DND-41 (cell line): ENCODE measurements around the gene MSI2.
A peak's percentile ranks its signal among the peaks of the same experiment; 100 is the strongest.

Experiments
- ATAC-seq: fragments of 200-7000 bp; cut with Tn5 transposase; 3 replicates; pipeline ENCODE4 v1.9.1; 2021; ENCODE audit warnings: low read depth; ENCODE audit not compliant: insufficient read depth
- DNase-seq: peaks from one replicate; pipeline ENCODE4 v3.0.0-alpha.2; 2020
- H2AFZ ChIP-seq: 2 replicates; pipeline ENCODE4 v1.6.0; 2012; ENCODE audit warnings: low read depth, low read length
- H3K27ac ChIP-seq: 2 replicates; pipeline ENCODE4 v1.5.1; 2012; ENCODE audit warnings: low read length, inconsistent platforms
- H3K27me3 ChIP-seq: fragments of 200-600 bp; sonication (generic); 2 replicates; pipeline ENCODE4 v1.6.0; 2012; ENCODE audit warnings: low read length, mild to moderate bottlenecking, inconsistent platforms; ENCODE audit not compliant: insufficient read depth, poor library complexity
- H3K36me3 ChIP-seq: 2 replicates; pipeline ENCODE4 v1.5.1; 2012; ENCODE audit warnings: low read length, inconsistent platforms; ENCODE audit not compliant: insufficient read depth
- H3K4me1 ChIP-seq: 2 replicates; pipeline ENCODE4 v1.5.1; 2012; ENCODE audit warnings: mild to moderate bottlenecking, low read length; ENCODE audit not compliant: insufficient read depth
- H3K4me2 ChIP-seq: 2 replicates; pipeline ENCODE4 v1.6.0; 2012; ENCODE audit warnings: mild to moderate bottlenecking, moderate library complexity, low read length, inconsistent platforms; ENCODE audit not compliant: insufficient read depth
- H3K4me3 ChIP-seq, 2 experiments: fragments of 200-600 bp in 1 of 2; shearing (Covaris generic) in 1 of 2; 2 replicates each; pipeline ENCODE4 v1.5.1; 2012 to 2016; ENCODE audit warnings: inconsistent platforms in 2 of 2, low read length in 2 of 2, mild to moderate bottlenecking in 2 of 2, low read depth in 1 of 2, moderate library complexity in 1 of 2
- H3K79me2 ChIP-seq: 2 replicates; pipeline ENCODE4 v1.6.0; 2012; ENCODE audit warnings: low read length, inconsistent platforms; ENCODE audit not compliant: insufficient read depth
- H3K9ac ChIP-seq: 2 replicates; pipeline ENCODE4 v1.6.0; 2012; ENCODE audit warnings: low read depth, mild to moderate bottlenecking, inconsistent platforms, low read length, moderate library complexity
- H3K9me3 ChIP-seq: 2 replicates; pipeline ENCODE4 v1.5.1; 2012; ENCODE audit warnings: low read length, moderate library complexity, mild to moderate bottlenecking, inconsistent platforms; ENCODE audit not compliant: insufficient read depth, severe bottlenecking
- H4K20me1 ChIP-seq: 2 replicates; pipeline ENCODE4 v1.6.0; 2012; ENCODE audit warnings: low read length; ENCODE audit not compliant: insufficient read depth
- CTCF ChIP-seq: IDR thresholded peaks from 2 replicates; pipeline ENCODE4 v1.5.1; 2012; ENCODE audit warnings: borderline replicate concordance, low read length, moderate library complexity, mild to moderate bottlenecking; ENCODE audit not compliant: poor library complexity, severe bottlenecking; ENCODE audit errors: extremely low read depth
- EZH2 ChIP-seq: IDR thresholded peaks from 3 replicates; pipeline ENCODE4 v1.6.1; 2012; ENCODE audit warnings: borderline replicate concordance, low read depth, mild to moderate bottlenecking, moderate library complexity, low read length, inconsistent platforms; ENCODE audit not compliant: severe bottlenecking

Gene MSI2

GRCh38 chr17:57365420-57365819 is 109.1 kb downstream of the MSI2 start:
- H3K9me3 ChIP-seq = no peaks in the 10 kb centered on the region
- TF ChIP-seq CTCF (no peak), EZH2 (no peak)
- H3K4me1 ChIP-seq = peaks cover 42% of the 10 kb centered on the region
- H4K20me1 ChIP-seq = peaks cover 75% of the 10 kb centered on the region
- DNase-seq (no peak), ATAC-seq (peak; percentile 41; the same call in 2 of the 3 replicates)
- H3K27me3 ChIP-seq = no peaks in the 10 kb centered on the region
- no peak overlapping the region for H3K9ac ChIP-seq
- H2AFZ ChIP-seq = no peak overlapping the region
- peak overlapping the region; percentile 37 for H3K27ac ChIP-seq
- H3K36me3 ChIP-seq = peaks cover 86% of the 10 kb centered on the region
- peaks cover 100% of the 10 kb centered on the region for H3K79me2 ChIP-seq
- H3K4me3 ChIP-seq = no peak overlapping the region
- H3K4me2 ChIP-seq = no peak overlapping the region

DNA sequence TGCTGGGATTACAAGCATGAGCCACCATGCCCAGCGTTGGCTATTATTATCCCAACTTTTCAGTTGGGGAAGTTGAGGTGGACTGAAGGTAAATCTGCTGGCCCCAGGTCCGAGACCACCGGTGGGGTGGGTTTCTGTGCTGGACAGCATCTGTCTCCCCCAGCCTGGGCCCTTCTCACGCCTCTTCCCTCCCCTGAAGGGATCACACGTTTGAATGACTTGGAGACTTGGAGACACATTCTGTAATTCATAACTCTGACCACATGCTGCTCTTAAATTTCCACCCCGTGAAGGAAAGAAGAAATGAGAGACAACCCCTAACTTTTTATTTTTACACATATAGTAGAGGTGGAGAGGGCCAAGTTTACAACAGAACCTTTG is 109.8 kb downstream of the MSI2 start:
- Histone ChIP-seq H3K4me1 (peaks cover 42% of the 10 kb centered on the region), H3K79me2 (peaks cover 100% of the 10 kb centered on the region)

DNA sequence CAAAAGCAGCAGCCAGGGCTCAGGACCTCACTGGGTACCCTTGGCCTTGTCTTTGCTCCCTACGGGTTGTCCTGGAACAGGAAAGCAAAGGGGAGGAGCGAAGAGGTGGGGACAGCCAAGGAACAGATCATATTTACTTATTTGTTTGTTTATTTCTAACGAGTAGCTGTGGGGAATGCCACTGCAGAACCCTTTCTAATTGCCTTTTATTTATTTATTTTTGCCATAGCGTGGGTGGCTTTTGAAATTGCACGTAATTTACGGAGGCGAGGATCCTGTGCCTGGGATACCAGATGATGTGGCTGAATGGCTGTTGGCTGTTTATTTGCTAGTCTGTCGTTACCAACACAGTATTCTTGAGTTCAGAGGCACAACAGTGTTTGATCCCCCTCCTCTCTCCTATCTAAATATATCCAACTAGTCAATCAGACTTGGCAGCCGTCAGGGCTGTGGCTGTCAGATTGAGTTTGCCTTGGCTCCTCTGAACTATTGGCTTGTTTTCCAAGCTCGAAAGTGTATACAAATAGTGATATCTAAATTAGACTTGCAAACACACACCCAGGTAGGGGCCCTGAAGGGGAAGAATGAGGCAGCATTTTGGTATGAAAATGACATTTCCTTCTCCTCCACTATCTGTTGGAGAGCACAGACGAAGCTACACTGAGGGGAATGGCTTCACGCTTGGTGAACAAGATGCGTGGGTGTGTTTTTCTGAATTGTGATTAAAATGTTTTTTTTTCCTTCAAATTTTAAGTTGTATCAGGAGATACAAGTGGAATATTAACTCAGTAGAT is 110.4 kb downstream of the MSI2 start:
- Histone ChIP-seq H2AFZ (no peak overlapping the region), H3K79me2 (peaks cover 100% of the 10 kb centered on the region), H3K27me3 (no peaks in the 10 kb centered on the region), H3K4me1 (peaks cover 42% of the 10 kb centered on the region), H3K4me2 (no peak overlapping the region), H3K4me3 (no peak overlapping the region), H4K20me1 (peaks cover 71% of the 10 kb centered on the region), H3K36me3 (peaks cover 79% of the 10 kb centered on the region), H3K9ac (no peak overlapping the region; the same call in 1 of the 2 replicates), H3K27ac (peak overlapping the region; percentile 45), H3K9me3 (no peaks in the 10 kb centered on the region)
- no peak for DNase-seq
- no peak for ATAC-seq
- TF ChIP-seq CTCF (no peak), EZH2 (no peak)

More for the DNA sequence above, 109.8 kb downstream of the MSI2 start:
- peaks cover 75% of the 10 kb centered on the region for H4K20me1 ChIP-seq
- no peak overlapping the region for H3K9ac ChIP-seq
- peak overlapping the region; percentile 29 for H3K27ac ChIP-seq
- H3K27me3 ChIP-seq = no peaks in the 10 kb centered on the region
- no peak for ATAC-seq
- TF ChIP-seq CTCF (no peak), EZH2 (no peak)
- no peaks in the 10 kb centered on the region for H3K9me3 ChIP-seq
- no peak overlapping the region for H3K4me3 ChIP-seq
- H3K36me3 ChIP-seq = peaks cover 84% of the 10 kb centered on the region
- H3K4me2 ChIP-seq = no peak overlapping the region
- H2AFZ ChIP-seq = no peak overlapping the region
- DNase-seq = no peak
